ENCODE measurements around the gene LZTR1.
A peak's percentile ranks its signal among the peaks of the same experiment; 100 is the strongest.
"Not testable (repeated sequence)": the region's sequence is repeated elsewhere in the genome, so short reads cannot be mapped to it uniquely, and the experiment has no call there.

The LZTR1 gene

DNA sequence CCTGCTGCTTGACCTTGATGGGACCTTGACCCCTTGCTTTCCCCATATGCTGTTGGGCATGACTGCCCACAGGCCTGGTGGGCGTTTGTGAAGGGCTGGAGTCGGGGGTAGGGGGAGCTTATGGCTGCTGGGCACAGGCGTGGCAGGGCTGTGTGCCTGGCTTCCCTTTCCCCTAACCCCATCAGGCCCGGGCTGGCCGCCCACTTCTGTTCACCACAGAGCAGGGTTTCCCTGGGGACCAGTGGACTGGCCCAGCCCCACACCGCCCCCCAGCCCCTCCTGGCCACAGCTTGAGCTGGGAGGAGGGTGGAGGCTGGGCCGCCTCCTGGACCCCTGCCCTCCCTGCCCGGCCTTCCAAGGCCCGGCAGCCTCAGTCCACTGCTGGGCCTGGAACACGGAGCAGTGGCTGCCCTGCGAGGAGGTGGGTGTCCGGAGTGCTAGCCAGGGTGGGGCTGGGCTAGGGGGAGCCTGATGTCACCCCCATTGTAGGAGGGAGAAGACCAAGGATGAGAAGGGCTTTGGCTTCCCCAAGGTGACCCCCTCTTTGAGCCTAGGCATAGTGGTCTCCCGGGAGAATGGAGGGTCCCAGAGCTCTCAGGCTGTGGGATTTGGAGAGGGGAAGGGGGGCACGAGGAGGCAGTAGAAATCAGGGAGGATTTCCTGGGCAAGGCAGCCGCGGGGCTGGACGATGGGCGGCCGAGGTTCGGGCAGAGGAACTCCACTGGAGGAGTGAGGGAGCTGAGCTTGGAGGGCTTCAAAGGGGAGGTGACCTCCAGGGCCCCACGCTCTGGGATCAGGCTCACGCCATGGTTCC lies 15.0 kb upstream of the LZTR1 start, which contains the start of gene AIFM3:
TSS of gene AIFM3 (plus strand) at position 373 of the 814 bp plus-strand sequence. CDS start 690 bp downstream, outside the sequence.
- no peak for DNase-seq

GRCh38 chr22:20967697-20968211 lies 14.3 kb upstream of the LZTR1 start:
- DNase-seq, result no peak

DNA sequence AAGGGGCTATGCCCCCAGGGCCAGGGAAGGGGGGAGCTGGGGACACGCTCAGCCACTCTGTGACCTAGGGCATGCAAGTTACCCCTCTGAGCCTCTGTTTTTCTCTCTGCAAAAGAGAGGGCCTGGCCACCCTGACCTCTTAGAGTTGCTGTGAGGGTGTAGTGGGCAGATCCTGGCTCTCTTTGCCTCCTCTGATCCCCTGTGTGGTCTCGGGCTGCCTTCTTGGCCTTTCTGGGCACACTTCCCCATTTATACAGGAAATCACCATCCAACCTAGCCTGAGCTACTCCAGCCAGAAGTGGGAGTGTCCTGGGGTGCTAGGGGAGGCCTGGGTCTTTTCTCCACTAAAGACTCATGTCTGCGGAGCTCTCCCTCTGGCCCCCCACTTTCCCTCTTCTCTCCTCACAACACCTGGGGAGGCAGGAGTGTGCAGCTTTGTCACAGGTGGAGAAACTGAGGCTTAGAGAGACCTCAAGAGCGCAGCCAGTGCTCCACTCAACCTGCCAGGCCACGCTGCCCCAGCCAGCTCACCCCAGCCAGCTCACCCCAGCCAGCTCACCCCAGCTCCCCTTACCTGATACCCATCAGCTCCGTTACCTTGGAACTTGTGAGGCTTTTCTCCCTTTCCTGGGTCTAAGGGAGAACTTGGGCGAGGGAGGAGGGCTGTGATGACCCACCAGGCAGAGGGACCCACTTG lies 13.7 kb upstream of the LZTR1 start:
- DNase-seq, result no peak

- no peak for DNase-seq
These were observed 11.0 kb upstream of the LZTR1 start for GRCh38 chr22:20970939-20971657.

GRCh38 chr22:20972014-20972694 lies 9.9 kb upstream of the LZTR1 start:
- not testable (repeated sequence) for DNase-seq

GRCh38 chr22:20972933-20973577 lies 9.0 kb upstream of the LZTR1 start:
- DNase-seq, result no peak

DNA sequence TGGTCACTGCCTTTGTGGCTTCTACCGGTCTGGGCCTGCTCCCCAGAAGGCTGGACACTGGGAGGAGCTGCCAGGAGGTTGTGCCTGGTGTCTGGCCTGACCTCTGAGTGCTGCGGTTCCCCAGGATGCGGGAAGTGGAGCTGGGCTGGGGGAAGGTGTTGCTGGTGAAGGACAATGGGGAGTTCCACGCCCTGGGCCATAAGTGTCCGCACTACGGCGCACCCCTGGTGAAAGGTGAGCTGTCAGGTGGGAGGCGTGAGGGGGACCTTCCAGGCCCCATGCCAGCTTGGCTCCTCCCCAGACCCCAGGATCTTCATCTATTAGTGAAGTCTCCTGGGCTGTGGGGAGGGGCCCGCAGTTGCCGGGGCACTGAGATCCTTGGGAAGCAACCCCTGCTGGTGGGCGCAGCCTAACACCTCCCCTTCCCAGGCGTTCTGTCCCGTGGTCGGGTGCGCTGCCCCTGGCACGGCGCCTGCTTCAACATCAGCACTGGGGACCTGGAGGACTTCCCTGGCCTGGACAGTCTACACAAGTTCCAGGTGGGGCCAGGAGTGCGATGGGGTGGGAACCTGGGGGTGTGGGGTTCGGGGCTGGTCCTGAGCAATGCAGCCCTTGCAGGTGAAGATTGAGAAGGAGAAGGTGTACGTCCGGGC lies 8.3 kb upstream of the LZTR1 start:
- DNase-seq, result no peak

DNA sequence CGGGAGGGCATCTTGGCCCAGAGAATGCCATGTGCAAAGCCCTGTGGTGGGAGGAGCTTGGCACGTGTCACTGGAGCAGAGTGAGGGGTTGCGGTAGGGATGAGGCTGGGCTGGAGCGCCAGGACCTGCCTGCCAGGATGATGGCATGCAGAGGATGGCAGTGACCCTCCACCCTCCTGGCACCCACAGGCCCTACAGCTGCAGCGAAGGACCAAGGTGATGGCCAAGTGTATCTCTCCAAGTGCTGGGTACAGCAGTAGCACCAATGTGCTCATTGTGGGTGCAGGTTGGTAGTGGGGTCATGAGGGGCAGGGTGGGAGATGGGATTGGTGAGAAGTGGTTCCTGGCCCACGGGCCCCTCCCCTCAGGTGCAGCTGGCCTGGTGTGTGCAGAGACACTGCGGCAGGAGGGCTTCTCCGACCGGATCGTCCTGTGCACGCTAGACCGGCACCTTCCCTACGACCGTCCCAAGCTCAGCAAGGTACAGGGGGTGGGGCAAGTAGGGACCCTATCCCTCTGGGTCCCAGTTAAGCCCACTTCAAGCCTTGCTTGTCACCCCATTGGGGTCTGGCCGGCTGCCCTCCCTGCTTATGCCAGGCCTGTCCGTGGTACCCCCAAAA lies 7.7 kb upstream of the LZTR1 start:
- no peak for DNase-seq

- no peak for DNase-seq
These were observed 6.4 kb upstream of the LZTR1 start for GRCh38 chr22:20975541-20976290.

- DNase-seq, result no peak
These were observed 5.7 kb upstream of the LZTR1 start for GRCh38 chr22:20976291-20976877.

- no peak for DNase-seq
These were observed 5.1 kb upstream of the LZTR1 start for GRCh38 chr22:20977019-20977418.

DNA sequence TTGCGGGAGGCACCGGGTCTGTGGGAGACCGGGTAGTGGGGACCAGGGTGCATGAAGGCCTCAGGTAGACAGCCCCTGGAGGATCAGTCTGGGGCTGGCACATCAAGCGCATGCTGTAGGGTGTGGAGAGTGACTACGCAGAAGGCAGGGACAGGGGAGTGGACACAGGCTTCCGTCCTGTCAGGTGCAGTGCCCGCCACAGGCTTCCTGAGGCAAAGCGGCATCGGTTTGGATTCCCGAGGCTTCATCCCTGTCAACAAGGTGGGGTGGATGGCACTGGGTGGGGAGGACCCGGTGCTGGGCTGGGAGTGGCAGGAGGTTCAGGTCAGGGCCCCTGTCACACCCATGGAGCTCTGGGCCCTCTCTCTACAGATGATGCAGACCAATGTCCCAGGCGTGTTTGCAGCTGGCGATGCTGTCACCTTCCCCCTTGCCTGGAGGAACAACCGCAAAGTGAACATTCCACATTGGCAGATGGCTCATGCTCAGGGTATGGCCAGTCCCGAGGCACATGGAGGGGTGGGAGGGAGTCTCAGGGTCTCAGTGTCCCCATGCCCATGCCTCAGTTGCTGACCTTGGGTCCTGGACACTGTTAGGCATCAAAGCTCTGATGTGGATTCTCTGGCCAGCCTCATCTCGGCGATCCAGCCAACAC lies 4.5 kb upstream of the LZTR1 start:
- DNase-seq, result no peak

DNA sequence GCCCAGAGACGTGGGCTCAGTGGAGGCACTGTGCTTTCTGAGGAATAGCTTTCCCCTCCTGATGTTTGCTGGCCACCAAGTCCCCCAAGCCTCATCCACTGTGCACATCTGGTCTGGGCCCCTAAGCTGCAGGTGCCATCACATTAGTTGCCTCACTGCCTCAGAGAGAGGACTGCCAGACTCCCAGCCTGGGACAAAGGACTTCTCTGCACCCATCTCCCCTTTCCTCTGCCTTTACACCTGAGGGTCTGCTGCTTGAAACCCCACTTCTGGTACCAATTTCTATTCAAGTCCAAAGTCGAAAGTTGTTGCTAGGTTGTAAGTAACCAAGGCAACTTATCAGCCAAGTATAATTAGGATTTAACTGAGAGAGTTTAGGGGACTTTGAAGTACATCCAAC lies 3.7 kb upstream of the LZTR1 start:
- no peak for DNase-seq

DNA sequence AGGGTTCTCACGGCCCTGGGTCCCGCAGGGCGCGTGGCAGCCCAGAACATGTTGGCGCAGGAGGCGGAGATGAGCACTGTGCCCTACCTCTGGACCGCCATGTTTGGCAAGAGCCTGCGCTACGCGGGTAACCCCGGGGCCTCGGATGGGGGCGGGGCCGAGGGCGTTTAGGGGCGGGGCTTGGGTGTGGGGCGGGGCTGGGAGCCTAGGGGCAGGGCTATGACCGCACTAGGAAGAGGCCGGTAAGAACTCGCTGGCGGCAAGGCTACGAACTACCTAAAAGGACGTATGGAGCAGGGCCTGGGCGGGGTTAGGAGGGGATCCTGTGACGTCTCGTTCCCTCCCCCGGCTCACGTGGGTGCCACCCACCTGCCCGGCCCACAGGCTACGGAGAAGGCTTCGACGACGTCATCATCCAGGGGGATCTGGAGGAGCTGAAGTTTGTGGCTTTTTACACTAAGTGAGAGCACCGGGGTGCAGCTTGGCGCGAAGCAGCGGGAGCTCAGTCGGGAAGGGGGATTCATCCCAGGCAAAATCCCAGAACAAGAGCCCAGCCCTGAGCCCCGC lies 2.8 kb upstream of the LZTR1 start:
- peak in 4 of 5 experiments; percentile 23 to 78 (median 56) for DNase-seq

DNA sequence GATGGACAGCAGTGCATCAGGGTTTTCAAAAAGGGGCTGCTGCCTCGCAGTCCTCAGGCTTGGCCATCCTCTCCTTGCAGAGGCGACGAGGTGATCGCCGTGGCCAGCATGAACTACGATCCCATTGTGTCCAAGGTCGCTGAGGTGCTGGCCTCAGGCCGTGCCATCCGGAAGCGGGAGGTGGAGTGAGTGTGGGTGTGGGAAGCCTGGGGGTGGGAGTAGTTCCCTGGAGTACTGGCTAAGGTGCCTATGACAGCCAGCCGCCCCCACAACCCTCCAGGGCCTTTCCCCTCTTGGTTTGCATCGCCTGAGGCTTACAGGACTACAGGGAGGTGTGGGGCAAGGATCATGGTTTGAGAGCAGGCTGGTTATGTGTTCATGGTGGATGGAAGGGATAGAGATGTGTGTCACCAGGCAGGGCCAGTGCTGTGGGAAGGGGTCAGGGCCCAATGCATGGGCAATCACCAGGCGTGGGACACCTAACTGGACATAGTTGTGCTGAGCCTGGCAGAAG lies 2.1 kb upstream of the LZTR1 start:
- DNase-seq, result no peak

DNA sequence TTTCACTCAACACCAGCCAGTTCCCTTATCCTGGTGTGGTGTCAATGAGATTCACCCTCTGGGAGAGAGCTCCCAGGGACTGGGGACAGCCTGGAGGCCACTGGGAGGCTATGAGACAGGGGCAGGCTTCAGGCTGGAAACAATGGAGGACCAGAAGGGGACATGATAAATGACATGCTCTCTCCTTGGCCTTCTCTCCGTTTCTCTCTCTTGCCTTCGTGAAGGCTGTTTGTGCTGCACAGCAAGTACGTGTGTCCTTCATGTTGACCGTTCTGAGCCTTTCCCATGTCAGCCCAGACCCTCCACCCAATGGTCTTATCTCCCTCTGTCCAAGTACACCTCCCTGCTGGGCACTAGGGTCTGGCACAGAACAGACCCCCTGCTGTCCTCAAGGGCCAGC lies 1.6 kb upstream of the LZTR1 start:
- no peak for DNase-seq

DNA sequence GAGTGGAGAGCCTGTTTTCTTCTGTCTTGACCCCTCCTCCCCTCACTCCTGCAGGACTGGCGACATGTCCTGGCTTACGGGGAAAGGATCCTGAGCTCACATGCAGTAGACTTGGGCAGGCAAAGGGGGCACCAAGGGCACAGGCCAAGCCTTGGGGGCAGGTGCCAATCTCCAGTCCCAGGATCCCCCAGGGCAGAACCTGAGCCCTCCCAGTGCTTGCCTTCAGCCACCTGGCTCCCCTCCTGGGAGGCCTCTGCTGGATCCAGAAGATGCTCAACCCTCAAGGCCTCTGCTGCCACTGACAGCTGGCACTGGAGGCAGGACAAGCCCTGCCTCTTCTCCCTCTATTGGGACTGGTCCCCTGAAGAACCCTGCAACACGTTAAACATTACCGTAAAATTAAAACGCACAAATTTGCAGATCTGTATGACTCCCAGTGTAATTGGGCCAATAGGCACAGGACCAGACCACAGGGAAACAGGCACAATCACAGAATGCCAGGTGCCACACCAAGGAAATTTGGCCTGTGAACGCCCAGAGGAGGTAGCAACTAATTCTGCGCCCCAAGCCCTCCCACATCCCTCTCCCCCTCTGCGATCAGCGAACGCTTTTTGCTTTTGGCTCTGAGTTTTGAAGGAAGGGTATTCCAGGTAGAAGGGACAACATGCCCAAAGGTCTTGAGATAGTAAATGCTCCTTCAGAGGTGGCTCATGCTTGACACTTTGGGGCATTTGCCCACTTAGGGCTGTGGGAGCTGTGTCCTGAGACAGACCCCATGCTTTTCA lies 967 bp upstream of the LZTR1 start:
- no peak for DNase-seq

DNA sequence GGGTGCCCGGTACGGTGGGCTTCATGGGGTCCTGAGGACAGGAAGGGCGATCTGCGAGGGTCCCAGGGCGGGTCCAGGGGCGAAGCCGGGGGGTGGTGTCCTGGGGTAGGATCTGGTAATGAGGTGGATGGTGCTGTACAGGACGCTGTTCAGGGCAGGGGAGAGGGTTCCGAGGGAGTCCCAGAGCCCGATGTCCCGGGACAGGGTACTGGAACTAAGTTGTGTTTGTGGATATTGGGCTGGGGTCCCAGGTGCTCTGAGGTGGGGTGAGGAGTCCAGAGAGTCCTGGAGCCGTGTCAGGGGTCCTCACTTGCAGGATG lies 426 bp downstream of the LZTR1 start:
- no peak for DNase-seq

Data from T-helper 2 cell (primary cell).